Eye (tissue), 1 donor: ENCODE results near the gene SEPTIN10.
"Not testable (repeated sequence)": the region's sequence is repeated elsewhere in the genome, so short reads cannot be mapped to it uniquely, and the experiment has no call there.

Source experiments
- DNase-seq: peaks from one replicate; pipeline ENCODE4 v3.0.0-alpha.2; 2015

The SEPTIN10 gene

GRCh38 chr2:109597283-109597682, 16.5 kb downstream of the SEPTIN10 start:
- no peak for DNase-seq

GRCh38 chr2:109595644-109596043, 18.1 kb downstream of the SEPTIN10 start:
- no peak for DNase-seq

- peak; percentile 38 for DNase-seq
Measured at GRCh38 chr2:109594246-109594885, 19.4 kb downstream of the SEPTIN10 start.

- DNase-seq, result no peak
Measured at GRCh38 chr2:109592905-109593304, 20.9 kb downstream of the SEPTIN10 start.

- DNase-seq, result no peak
Measured at GRCh38 chr2:109591206-109591605, 22.6 kb downstream of the SEPTIN10 start.

- DNase-seq, result no peak
Measured at GRCh38 chr2:109586687-109587086, 27.1 kb downstream of the SEPTIN10 start.

GRCh38 chr2:109582928-109583895, 30.6 kb downstream of the SEPTIN10 start:
- DNase-seq, result no peak

GRCh38 chr2:109577630-109578029, 36.1 kb downstream of the SEPTIN10 start:
- not testable (repeated sequence) for DNase-seq

- DNase-seq, result no peak
Measured at GRCh38 chr2:109575373-109575772, 38.4 kb downstream of the SEPTIN10 start.

- DNase-seq, result no peak
Measured at GRCh38 chr2:109563980-109564550, 49.7 kb downstream of the SEPTIN10 start.

- no peak for DNase-seq
Measured at GRCh38 chr2:109563288-109563687, 50.5 kb downstream of the SEPTIN10 start.

- no peak for DNase-seq
Measured at GRCh38 chr2:109562421-109562820, 51.3 kb downstream of the SEPTIN10 start.

- DNase-seq, result no peak
Measured at GRCh38 chr2:109560265-109560664, 53.5 kb downstream of the SEPTIN10 start.

GRCh38 chr2:109558076-109558882, 55.5 kb downstream of the SEPTIN10 start:
- no peak for DNase-seq

- no peak for DNase-seq
Measured at GRCh38 chr2:109557309-109557708, 56.5 kb downstream of the SEPTIN10 start.

- DNase-seq, result no peak
Measured at GRCh38 chr2:109555346-109555900, 58.3 kb downstream of the SEPTIN10 start.

- DNase-seq, result no peak
Measured at GRCh38 chr2:109554758-109555157, 59.0 kb downstream of the SEPTIN10 start.

GRCh38 chr2:109549016-109549590, 64.7 kb downstream of the SEPTIN10 start:
- no peak for DNase-seq

- no peak for DNase-seq
Measured at GRCh38 chr2:109547280-109547679, 66.5 kb downstream of the SEPTIN10 start.

- DNase-seq, result peak; percentile 91
Measured at GRCh38 chr2:109545828-109546713, 67.7 kb downstream of the SEPTIN10 start.

GRCh38 chr2:109542384-109542783, 71.4 kb downstream of the SEPTIN10 start:
- no peak for DNase-seq
